HG03108 (cell line): ENCODE data around the gene ZFPM1.

Experiments used
- ATAC-seq: cut with Tn5 transposase; IDR thresholded peaks from one replicate; pipeline ENCODE4 v1.9.1; 2021; ENCODE audit warnings: moderate library complexity; ENCODE audit not compliant: unreplicated experiment

The ZFPM1 gene

DNA sequence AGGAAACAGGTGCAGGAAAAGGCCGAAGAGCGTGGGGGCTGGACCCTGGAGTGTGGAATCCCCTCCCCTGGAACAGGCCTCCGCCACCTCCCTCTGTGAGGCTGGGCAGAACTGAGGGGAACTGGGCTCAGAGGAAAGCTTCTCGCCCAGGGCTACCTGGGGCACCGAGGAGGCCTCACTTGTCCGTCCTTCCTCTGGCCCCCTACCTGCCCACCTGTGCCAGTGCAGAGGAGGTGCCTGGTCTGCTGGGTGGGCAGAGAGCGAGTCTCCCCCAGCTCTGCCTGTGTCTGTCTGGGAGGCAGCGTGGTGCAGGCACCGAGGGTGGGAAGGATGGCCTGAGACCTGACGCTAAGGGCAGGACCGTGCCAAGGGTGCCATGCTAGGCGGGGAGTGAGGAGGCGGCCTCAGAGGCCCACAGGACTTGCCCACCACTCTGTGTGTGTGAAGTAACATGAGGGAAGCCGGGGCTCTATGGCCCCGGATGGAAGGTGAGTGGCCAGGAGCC, 42.2 kb downstream of the ZFPM1 start:
- no peak for ATAC-seq

DNA sequence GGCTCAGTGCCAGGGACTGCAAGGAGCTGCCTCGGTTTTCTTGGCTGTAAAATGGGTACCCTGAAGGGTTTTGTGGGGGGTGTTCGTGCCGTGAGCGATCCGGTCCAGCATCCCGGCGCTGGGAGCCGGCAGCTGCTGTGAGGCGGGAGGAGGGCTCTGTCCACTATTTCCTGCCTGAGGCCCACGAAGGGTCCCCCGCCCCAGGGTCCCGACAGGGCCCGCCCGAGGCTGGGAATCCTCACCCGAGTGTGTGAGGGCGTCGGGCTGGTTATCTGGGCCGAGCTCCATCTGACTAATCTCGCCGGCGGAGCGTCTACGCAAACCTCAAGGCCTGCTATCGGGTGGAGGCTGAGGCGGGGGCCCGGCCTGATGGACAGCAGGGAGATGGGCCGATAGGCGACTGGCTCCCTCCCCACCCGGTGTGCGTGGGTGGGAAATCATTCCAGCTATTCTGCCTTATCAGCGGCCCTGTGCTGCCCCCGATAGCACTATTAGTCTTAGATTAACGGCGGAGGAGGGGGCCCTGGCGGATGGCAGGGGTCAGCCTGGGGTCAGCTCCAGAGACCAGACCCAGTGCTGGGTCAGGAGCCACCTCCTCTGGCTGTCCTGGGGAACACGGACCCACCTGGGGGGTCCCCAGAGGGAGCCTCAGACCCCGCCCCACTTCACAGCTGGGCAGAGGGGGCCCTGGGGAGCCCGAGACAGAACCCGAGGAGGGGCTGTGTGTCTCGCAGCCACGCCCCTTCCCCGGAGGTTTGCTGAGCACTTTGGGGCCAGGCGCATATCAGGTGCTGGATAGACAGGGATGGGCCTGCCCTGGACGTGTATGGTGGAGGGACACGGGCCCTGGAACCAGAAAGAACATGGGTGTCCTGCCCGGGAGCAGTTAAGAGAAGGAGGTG, 44.7 kb downstream of the ZFPM1 start:
- ATAC-seq, result no peak

- no peak for ATAC-seq
These were observed 45.6 kb downstream of the ZFPM1 start for GRCh38 chr16:88498576-88499208.

GRCh38 chr16:88499292-88499691, 46.2 kb downstream of the ZFPM1 start:
- no peak for ATAC-seq

GRCh38 chr16:88499836-88500251, 46.8 kb downstream of the ZFPM1 start:
- no peak for ATAC-seq

DNA sequence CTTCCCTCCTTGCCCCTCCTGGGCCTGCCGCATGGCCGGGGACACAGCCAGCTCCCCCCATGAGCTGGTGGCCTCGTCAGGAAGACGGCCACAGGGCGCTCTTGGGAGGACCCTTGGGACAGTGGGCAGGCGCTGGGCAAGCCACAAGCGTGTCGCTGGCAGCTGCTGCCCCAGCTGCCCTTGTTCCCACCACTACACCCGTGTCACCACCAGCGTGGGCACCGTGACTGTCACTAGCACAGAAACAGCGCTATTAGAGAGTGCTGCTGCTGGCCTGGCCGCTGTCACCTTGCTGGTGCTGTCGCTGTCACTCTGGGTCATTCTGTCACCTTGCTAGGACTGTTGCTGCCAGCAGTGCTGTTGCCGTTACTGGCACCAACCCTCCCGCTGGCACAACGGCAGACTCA, 47.2 kb downstream of the ZFPM1 start:
- ATAC-seq, result no peak

DNA sequence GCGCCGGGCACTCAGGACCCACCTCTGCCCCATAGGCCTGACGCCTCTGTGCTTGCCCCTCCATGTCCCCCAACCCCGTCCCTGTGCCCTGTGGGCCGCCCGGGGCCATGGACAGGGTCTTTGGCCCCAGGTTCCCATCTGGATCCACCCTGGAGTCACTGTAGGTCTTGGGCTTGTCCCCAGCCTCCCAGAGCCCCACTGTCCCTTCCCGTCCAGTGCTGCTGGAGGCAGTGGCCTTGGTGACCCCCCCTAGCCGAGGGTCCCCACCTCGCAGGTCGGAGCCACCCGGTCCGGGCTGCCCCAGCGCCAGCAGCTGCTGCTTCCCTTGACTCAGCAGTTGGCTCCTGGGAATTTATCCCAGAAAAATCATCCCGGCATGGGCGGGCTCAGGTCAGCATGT, 49.3 kb downstream of the ZFPM1 start:
- no peak for ATAC-seq

- ATAC-seq, result no peak
These were observed 49.7 kb downstream of the ZFPM1 start for GRCh38 chr16:88502776-88503280.

GRCh38 chr16:88503374-88503770, 50.3 kb downstream of the ZFPM1 start:
- ATAC-seq, result no peak

GRCh38 chr16:88503771-88504488, 50.9 kb downstream of the ZFPM1 start:
- ATAC-seq, result no peak

GRCh38 chr16:88504489-88505404, 51.7 kb downstream of the ZFPM1 start:
- no peak for ATAC-seq

DNA sequence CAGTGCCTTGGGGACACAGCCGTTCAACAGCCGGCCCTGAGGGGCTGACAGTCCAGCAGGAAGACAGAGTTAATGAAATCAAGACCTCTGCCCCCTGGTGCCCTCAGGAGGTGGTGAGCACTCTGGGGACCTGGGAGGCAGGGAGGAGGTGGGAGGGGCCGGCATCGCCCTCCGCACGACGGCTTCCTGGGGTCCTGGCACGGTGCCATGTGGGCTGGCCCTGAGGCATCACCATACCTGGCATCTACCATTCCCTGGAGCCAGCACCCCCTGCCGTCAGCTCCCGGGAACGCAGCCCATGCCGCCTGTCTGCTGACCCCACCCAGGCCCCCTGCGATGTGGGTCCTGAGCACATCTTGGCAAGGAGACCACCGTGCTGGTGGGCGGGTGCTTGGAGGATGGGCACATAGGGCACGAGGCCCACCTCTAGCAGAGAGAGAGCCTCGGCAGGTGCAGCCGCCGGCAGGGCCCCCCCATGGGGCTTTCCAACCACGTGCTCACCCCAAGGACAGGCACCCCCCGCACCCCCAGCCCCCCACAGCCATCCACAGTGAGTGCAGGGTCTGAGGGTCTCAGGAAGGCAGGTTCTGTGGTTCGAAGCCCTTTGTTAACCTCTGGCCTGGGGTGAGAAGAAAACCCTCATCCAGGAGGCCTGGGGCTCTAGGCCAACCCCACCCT, 52.5 kb downstream of the ZFPM1 start:
- ATAC-seq, result no peak

- ATAC-seq, result no peak
These were observed 53.6 kb downstream of the ZFPM1 start for GRCh38 chr16:88506723-88507122.

DNA sequence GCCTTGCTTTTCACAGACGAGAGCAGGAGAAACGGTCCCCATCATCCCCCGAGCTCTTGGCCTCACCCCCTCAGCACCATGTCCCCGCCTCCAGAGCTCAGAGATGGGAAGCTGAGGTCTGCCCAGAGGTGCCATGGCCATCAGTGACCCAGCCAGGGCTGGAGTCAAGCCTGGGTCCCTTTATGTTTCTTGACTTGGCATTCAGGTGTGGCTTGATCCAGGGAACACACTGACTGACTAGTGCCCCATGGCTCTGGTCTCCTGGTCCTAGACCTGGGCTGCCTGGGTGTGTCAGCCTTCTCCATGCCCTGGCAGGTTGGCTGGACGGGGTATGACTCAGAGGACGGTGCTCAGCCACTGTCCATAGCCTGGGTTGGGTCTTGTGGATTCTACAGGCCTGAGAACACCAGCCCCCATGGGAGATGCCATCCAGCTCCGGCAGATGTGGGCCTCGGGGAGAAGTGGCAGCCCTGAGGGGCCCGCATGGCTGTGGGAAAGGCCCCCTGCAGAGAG, 54.2 kb downstream of the ZFPM1 start:
- no peak for ATAC-seq

- no peak for ATAC-seq
These were observed 55.3 kb downstream of the ZFPM1 start for GRCh38 chr16:88508376-88508867.

GRCh38 chr16:88508868-88509748, 56.0 kb downstream of the ZFPM1 start:
- ATAC-seq, result no peak

GRCh38 chr16:88509749-88510069, 56.6 kb downstream of the ZFPM1 start:
- ATAC-seq, result no peak
